RWPE2 (cell line): ENCODE data around the gene WBP2NL.

Experiments used
- ATAC-seq: fragments of 200-7000 bp; cut with Tn5 transposase; 3 replicates; pipeline ENCODE4 v1.9.1; 2021; ENCODE audit warnings: low read depth
- DNase-seq: peaks from one replicate; pipeline ENCODE4 v3.0.0-alpha.2; 2020; ENCODE audit warnings: low spot score
- H3K27ac ChIP-seq: fragments of 450-650 bp; 2 replicates; pipeline ENCODE4 v1.5.1; 2017; ENCODE audit warnings: mild to moderate bottlenecking; ENCODE audit not compliant: poor library complexity, severe bottlenecking
- H3K27me3 ChIP-seq: fragments of 250-450 bp; sonication (Bioruptor Pico); 2 replicates; pipeline ENCODE4 v1.5.1; 2021; ENCODE audit warnings: mild to moderate bottlenecking, moderate library complexity; ENCODE audit not compliant: insufficient read depth, poor library complexity, severe bottlenecking
- H3K36me3 ChIP-seq: fragments of 250-450 bp; sonication (Bioruptor Pico); 2 replicates; pipeline ENCODE4 v1.5.1; 2020; ENCODE audit warnings: low read depth, mild to moderate bottlenecking, moderate library complexity
- H3K4me1 ChIP-seq: fragments of 250-450 bp; sonication (Bioruptor Pico); 2 replicates; pipeline ENCODE4 v1.5.1; 2021; ENCODE audit warnings: mild to moderate bottlenecking, moderate library complexity; ENCODE audit not compliant: insufficient read depth, poor library complexity, severe bottlenecking
- H3K4me3 ChIP-seq: fragments of 250-450 bp; sonication (Bioruptor Pico); 2 replicates; pipeline ENCODE4 v1.5.1; 2021; ENCODE audit warnings: mild to moderate bottlenecking, moderate library complexity; ENCODE audit not compliant: severe bottlenecking
- H3K9me3 ChIP-seq: fragments of 250-450 bp; sonication (Bioruptor Pico); 2 replicates; pipeline ENCODE4 v1.5.1; 2021; ENCODE audit warnings: mild to moderate bottlenecking, moderate library complexity; ENCODE audit not compliant: severe bottlenecking
- CTCF ChIP-seq: fragments of 450-650 bp; IDR thresholded peaks from one replicate; pipeline ENCODE4 v1.5.1; 2017; ENCODE audit warnings: mild to moderate bottlenecking, moderate library complexity; ENCODE audit not compliant: poor library complexity, severe bottlenecking

WBP2NL gene

GRCh38 chr22:42025421-42025820 lies 26.8 kb downstream of the WBP2NL start:
- H3K27me3 ChIP-seq = no peaks in the 10 kb centered on the region
- no peak overlapping the region for H3K27ac ChIP-seq
- TF ChIP-seq CTCF = no peak
- no peak for DNase-seq
- no peaks in the 10 kb centered on the region for H3K36me3 ChIP-seq
- H3K4me3 ChIP-seq = no peak overlapping the region
- no peak for ATAC-seq
- peaks cover 9% of the 10 kb centered on the region for H3K4me1 ChIP-seq
- H3K9me3 ChIP-seq = no peaks in the 10 kb centered on the region

- no peaks in the 10 kb centered on the region for H3K27me3 ChIP-seq
- H3K4me3 ChIP-seq = no peak overlapping the region
- H3K36me3 ChIP-seq = no peaks in the 10 kb centered on the region
- H3K27ac ChIP-seq = no peak overlapping the region
- H3K9me3 ChIP-seq = no peaks in the 10 kb centered on the region
- DNase-seq (no peak), ATAC-seq (no peak)
- no peak for TF ChIP-seq CTCF
- peaks cover 9% of the 10 kb centered on the region for H3K4me1 ChIP-seq
Measured at GRCh38 chr22:42026705-42027104, 28.1 kb downstream of the WBP2NL start.

GRCh38 chr22:42033263-42034181 lies 34.9 kb downstream of the WBP2NL start:
- no peaks in the 10 kb centered on the region for H3K27me3 ChIP-seq
- H3K4me3 ChIP-seq = no peak overlapping the region
- DNase-seq (no peak), ATAC-seq (no peak)
- H3K4me1 ChIP-seq = no peaks in the 10 kb centered on the region
- no peak overlapping the region for H3K27ac ChIP-seq
- TF ChIP-seq CTCF = no peak
- no peaks in the 10 kb centered on the region for H3K9me3 ChIP-seq
- H3K36me3 ChIP-seq = no peaks in the 10 kb centered on the region

- H3K9me3 ChIP-seq = no peaks in the 10 kb centered on the region
- H3K27ac ChIP-seq = no peak overlapping the region
- H3K27me3 ChIP-seq = no peaks in the 10 kb centered on the region
- TF ChIP-seq CTCF = no peak
- no peaks in the 10 kb centered on the region for H3K4me1 ChIP-seq
- ATAC-seq (no peak), DNase-seq (no peak)
- no peak overlapping the region for H3K4me3 ChIP-seq
- no peaks in the 10 kb centered on the region for H3K36me3 ChIP-seq
Measured at GRCh38 chr22:42035256-42035655, 36.7 kb downstream of the WBP2NL start.

- DNase-seq (no peak), ATAC-seq (no peak)
- no peaks in the 10 kb centered on the region for H3K4me1 ChIP-seq
- no peak overlapping the region for H3K27ac ChIP-seq
- no peak overlapping the region for H3K4me3 ChIP-seq
- H3K9me3 ChIP-seq = no peaks in the 10 kb centered on the region
- no peaks in the 10 kb centered on the region for H3K36me3 ChIP-seq
- no peak for TF ChIP-seq CTCF
- H3K27me3 ChIP-seq = no peaks in the 10 kb centered on the region
Measured at GRCh38 chr22:42039271-42039670, 40.7 kb downstream of the WBP2NL start.
